Measurements from ENCODE around the gene ZNF608. TPM values are rescaled to one million over a fixed set of nuclear protein-coding genes. Genes with fewer than 3 reads are reported as not detected.

The ZNF608 gene
- total RNA-seq, 4 donors from 2014 or later: 24.4 to 41.4 (median 36.1) TPM

DNA sequence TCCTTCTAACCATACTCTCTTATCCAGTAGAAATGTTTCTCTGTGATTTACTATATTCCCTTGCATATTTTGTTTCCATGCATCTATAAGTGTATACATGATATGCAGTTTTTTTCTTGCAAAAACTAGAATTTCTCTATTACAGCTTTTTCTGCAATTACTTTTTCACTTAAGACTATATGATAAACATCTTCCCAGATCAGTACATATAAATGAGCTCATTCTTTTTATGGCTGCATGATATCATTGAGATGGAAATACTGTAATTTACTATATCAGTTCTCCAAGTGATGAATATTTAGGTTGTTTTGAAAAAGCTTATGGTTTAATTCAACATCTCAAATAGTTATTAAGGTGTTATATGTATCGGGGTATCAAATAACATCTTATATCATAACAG is 18.1 kb upstream of the ZNF608 start:
- Histone ChIP-seq H3K27ac (peak overlapping the region in 3 of 4 donors; percentile 4 to 45 (median 9)), H3K4me3 (no peak overlapping the region), H3K4me1 (peaks cover 0 to 10% (median 0%) of the 10 kb centered on the region in 3 donors), H3K36me3 (no peaks in the 10 kb centered on the region), H3K27me3 (no peaks in the 10 kb centered on the region), H3K9me3 (no peaks in the 10 kb centered on the region)
- no peak for ATAC-seq
- no peak for TF ChIP-seq POLR2A (IDR thresholded peaks at IDR 0.05)
- TF ChIP-seq, protein P1, sequence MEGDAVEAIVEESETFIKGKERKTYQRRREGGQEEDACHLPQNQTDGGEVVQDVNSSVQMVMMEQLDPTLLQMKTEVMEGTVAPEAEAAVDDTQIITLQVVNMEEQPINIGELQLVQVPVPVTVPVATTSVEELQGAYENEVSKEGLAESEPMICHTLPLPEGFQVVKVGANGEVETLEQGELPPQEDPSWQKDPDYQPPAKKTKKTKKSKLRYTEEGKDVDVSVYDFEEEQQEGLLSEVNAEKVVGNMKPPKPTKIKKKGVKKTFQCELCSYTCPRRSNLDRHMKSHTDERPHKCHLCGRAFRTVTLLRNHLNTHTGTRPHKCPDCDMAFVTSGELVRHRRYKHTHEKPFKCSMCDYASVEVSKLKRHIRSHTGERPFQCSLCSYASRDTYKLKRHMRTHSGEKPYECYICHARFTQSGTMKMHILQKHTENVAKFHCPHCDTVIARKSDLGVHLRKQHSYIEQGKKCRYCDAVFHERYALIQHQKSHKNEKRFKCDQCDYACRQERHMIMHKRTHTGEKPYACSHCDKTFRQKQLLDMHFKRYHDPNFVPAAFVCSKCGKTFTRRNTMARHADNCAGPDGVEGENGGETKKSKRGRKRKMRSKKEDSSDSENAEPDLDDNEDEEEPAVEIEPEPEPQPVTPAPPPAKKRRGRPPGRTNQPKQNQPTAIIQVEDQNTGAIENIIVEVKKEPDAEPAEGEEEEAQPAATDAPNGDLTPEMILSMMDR (IDR thresholded peaks at IDR 0.05): no peak
- TF ChIP-seq EP300 (IDR thresholded peaks at IDR 0.05): no peak
- no peak for TF ChIP-seq POLR2AphosphoS5 (IDR thresholded peaks at IDR 0.05)
- WGBS, 2 donors (ENCODE audit: low coverage in 1 of 2): 29% methylated on average over 1 of the region's 1 CpG; no CpG with 5 or more reads in 1 of the 2 donors

DNA sequence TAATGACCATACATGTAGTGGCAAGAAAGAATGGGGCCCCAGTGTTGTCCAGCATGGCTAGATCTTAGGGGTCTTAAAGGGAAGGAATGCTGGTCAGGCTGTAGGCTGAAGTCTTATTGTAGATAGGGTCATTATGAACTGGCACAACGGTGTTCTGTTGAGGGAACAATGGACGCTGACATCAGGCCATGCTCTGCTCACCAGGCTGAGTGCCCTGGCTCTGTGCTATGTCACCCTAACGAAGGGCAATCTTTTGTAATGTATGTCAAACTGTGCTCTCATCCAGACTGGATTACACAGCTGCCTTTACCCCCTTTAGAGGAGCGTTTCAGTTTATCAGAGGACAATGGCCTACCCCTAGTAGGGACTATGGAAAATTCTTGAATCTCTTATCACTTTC is 14.6 kb upstream of the ZNF608 start:
- Histone ChIP-seq H3K9me3 (no peaks in the 10 kb centered on the region), H3K4me3 (no peak overlapping the region), H3K4me1 (peaks cover 0 to 10% (median 0%) of the 10 kb centered on the region in 3 donors), H3K27me3 (no peaks in the 10 kb centered on the region), H3K27ac (no peak overlapping the region), H3K36me3 (no peaks in the 10 kb centered on the region)
- ATAC-seq: no peak
- TF ChIP-seq POLR2AphosphoS5 (IDR thresholded peaks at IDR 0.05): no peak
- TF ChIP-seq POLR2A (IDR thresholded peaks at IDR 0.05): no peak
- TF ChIP-seq EP300 (IDR thresholded peaks at IDR 0.05): no peak
- TF ChIP-seq, protein P1 (IDR thresholded peaks at IDR 0.05): no peak
- WGBS, 2 donors (ENCODE audit: low coverage in 1 of 2): 97 to 100% methylated on average over 2 to 4 of the region's 4 CpGs

DNA sequence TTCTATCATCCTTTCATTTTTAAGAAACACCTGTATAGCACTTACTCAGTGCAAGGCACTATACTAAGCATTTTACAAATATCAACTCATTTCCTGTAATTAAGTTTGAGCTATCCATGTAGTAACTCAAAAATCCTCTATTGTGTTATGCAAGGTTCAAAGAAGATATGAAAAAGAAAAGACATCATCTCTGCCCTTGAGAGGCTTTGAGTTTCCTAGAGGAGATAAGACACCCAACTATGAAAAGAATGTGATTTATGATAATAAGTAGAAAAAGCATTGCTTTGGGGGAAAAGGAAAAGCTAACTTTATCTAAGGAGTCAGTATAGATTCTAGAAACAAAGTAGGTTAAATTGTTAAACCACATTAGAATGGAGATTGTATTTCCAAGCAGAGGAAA is 14.2 kb upstream of the ZNF608 start:
- ATAC-seq: no peak
- no peak for TF ChIP-seq EP300 (IDR thresholded peaks at IDR 0.05)
- no peak for TF ChIP-seq POLR2A (IDR thresholded peaks at IDR 0.05)
- TF ChIP-seq, protein P1 (IDR thresholded peaks at IDR 0.05): no peak
- TF ChIP-seq POLR2AphosphoS5 (IDR thresholded peaks at IDR 0.05): no peak
- Histone ChIP-seq H3K9me3 (no peaks in the 10 kb centered on the region), H3K27me3 (no peaks in the 10 kb centered on the region), H3K36me3 (no peaks in the 10 kb centered on the region), H3K4me3 (no peak overlapping the region), H3K4me1 (peaks cover 0 to 10% (median 0%) of the 10 kb centered on the region in 3 donors), H3K27ac (no peak overlapping the region)

DNA sequence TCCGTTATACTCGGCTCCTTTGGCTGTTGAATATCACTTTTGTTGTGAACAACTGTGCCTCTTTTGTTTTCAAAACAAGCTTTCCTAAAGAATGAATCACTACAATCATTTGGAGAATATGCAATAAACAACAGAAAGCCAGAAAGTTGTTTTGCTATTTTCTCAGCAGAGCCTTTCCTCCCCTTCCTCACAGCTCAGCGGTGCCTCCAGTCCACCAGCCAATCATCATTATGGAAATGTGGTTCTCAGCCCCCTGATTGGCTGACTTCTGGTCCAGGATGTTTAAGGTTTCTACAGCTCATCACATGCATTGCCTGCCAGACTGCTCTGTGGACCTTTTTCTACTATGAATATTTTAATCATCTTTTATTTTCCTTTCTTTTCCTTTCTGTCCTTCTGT is 9.1 kb upstream of the ZNF608 start:
- no peak for TF ChIP-seq POLR2A (IDR thresholded peaks at IDR 0.05)
- no peak for TF ChIP-seq EP300 (IDR thresholded peaks at IDR 0.05)
- TF ChIP-seq, protein P1 (IDR thresholded peaks at IDR 0.05): no peak
- TF ChIP-seq POLR2AphosphoS5 (IDR thresholded peaks at IDR 0.05): no peak
- no peaks in the 10 kb centered on the region for H3K27me3 ChIP-seq
- no peak for ATAC-seq
- H3K4me1 ChIP-seq: peaks cover 0 to 5% (median 0%) of the 10 kb centered on the region in 3 donors
- no peaks in the 10 kb centered on the region for H3K36me3 ChIP-seq
- H3K4me3 ChIP-seq: no peak overlapping the region
- 56 to 63% methylated on average over 3 of the region's 3 CpGs for WGBS, 2 donors (ENCODE audit: low coverage in 1 of 2)
- H3K27ac ChIP-seq: no peak overlapping the region
- H3K9me3 ChIP-seq: no peaks in the 10 kb centered on the region

DNA sequence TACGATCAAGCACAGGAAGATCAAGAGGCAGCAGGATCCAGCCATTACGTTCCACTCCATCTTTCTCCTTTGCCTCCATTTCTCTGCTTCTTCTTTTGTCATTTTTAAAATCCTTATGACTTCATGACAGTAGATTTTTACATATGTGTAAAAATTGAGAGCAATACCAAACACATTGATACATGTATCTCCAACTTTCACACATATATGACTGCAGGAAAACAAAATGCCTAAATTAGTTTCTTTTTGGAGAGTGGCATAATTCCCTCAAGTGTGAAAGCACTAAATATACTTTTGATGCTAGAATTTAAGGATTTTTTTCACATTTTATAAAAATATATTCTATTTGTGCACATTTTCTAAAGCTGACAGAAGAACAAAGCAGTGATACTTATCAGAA is 8.6 kb upstream of the ZNF608 start:
- Histone ChIP-seq H3K27me3 (no peaks in the 10 kb centered on the region), H3K9me3 (no peaks in the 10 kb centered on the region), H3K4me3 (no peak overlapping the region), H3K27ac (no peak overlapping the region), H3K36me3 (no peaks in the 10 kb centered on the region), H3K4me1 (peaks cover 0 to 8% (median 0%) of the 10 kb centered on the region in 3 donors)
- 34 to 79% methylated on average over 2 of the region's 2 CpGs for WGBS, 2 donors (ENCODE audit: low coverage in 1 of 2)
- TF ChIP-seq POLR2AphosphoS5 (IDR thresholded peaks at IDR 0.05) (no peak), EP300 (IDR thresholded peaks at IDR 0.05) (no peak), POLR2A (IDR thresholded peaks at IDR 0.05) (no peak)
- TF ChIP-seq, protein P1 (IDR thresholded peaks at IDR 0.05): no peak
- no peak for ATAC-seq

Data from gastroesophageal sphincter (tissue), 4 donors.